Gastroesophageal sphincter (tissue), 3 donors: ENCODE data around the gene PROZ.

Source experiments
- EP300 ChIP-seq: sonication (generic); formaldehyde crosslinking; IDR thresholded peaks from one replicate; pipeline ENCODE4 v1.6.1; 2017; ENCODE audit warnings: antibody characterized with exemption, mild to moderate bottlenecking
- POLR2A ChIP-seq, 2 donors: fragments of 450-650 bp; IDR thresholded peaks; one replicate each; pipeline ENCODE4 v1.6.1; 2017; ENCODE audit warnings: antibody characterized with exemption in 2 of 2, mild to moderate bottlenecking in 2 of 2, moderate library complexity in 1 of 2
- POLR2AphosphoS5 ChIP-seq: sonication (generic); formaldehyde crosslinking; IDR thresholded peaks from one replicate; pipeline ENCODE4 v1.6.1; 2017; ENCODE audit warnings: antibody characterized with exemption
- TF ChIP-seq, protein P1 (sequence below), 4 experiments: fragments of 200-600 bp in 2 of 4; fragments of 450-650 bp in 2 of 4; sonication (generic) in 1 of 4; IDR thresholded peaks; one replicate each; pipeline ENCODE4 v1.5.1; 2017 to 2019; ENCODE audit warnings: antibody characterized with exemption in 4 of 4, mild to moderate bottlenecking in 2 of 4, moderate library complexity in 2 of 4

DNA sequence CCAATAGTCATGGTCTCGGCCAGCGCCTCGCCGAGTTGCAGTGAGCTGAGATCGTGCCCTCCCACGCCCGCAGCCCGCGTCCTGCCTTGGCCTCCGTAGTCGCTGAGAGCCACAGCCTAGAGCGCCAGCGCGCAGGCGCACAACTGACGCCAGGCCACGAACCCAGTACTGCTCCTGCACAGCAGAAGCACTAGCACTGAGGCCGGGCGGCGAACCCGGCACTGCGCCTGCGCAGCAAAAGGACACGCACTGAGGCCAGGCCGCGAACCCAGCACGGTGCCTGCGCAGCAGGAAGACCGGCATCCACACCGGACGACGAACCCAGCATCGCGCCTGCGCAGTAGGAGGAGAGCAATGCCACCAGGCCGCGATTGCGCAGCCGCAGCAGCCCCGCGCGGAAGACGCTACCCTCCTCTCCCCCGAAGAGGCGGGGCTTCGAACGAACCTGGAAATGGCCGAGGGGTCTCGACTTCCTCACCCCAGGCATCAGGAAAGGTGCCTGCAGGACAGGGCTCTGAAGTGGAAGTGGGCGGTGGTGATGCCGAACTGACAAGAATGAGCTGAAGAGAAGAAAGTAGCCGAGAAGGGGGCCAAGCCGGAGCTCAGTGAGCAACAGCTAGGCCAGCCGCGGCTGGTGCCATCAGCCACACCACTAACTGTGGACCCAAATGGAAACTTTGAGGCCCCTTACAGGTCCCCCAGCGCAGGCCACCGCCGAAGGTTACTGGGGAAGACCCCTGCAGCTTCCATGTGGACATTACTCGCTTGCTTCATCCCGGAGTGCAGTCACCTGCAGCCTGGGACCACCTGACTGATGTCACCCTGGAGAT lies 28.3 kb upstream of the PROZ start:
- TF ChIP-seq, protein P1, sequence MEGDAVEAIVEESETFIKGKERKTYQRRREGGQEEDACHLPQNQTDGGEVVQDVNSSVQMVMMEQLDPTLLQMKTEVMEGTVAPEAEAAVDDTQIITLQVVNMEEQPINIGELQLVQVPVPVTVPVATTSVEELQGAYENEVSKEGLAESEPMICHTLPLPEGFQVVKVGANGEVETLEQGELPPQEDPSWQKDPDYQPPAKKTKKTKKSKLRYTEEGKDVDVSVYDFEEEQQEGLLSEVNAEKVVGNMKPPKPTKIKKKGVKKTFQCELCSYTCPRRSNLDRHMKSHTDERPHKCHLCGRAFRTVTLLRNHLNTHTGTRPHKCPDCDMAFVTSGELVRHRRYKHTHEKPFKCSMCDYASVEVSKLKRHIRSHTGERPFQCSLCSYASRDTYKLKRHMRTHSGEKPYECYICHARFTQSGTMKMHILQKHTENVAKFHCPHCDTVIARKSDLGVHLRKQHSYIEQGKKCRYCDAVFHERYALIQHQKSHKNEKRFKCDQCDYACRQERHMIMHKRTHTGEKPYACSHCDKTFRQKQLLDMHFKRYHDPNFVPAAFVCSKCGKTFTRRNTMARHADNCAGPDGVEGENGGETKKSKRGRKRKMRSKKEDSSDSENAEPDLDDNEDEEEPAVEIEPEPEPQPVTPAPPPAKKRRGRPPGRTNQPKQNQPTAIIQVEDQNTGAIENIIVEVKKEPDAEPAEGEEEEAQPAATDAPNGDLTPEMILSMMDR (IDR thresholded peaks at IDR 0.05) = no peak
- no peak for TF ChIP-seq POLR2AphosphoS5
- no peak for TF ChIP-seq POLR2A (IDR thresholded peaks at IDR 0.05)
- no peak for TF ChIP-seq EP300
